T-helper 1 cell treated with Interleukin-12 subunit alpha and Interleukin-12 subunit beta and Interleukin-4 antibody, amounts not matched to agents 30 μg/mL and 1 μg/mL, for 36 hours (primary cell): ENCODE data around the gene TRMT61B.
A peak's percentile ranks its signal among the peaks of the same experiment; 100 is the strongest.

ENCODE experiments used
- H3K27ac Mint-ChIP-seq: one replicate; pipeline ENCODE4 v1.8.0; 2021; ENCODE audit warnings: mild to moderate bottlenecking, mixed read lengths
- H3K27me3 Mint-ChIP-seq: one replicate; pipeline ENCODE4 v1.8.0; 2021; ENCODE audit warnings: low read depth, mixed read lengths
- H3K36me3 Mint-ChIP-seq: one replicate; pipeline ENCODE4 v1.8.0; 2021; ENCODE audit warnings: low read depth, mixed read lengths
- H3K4me1 Mint-ChIP-seq: one replicate; pipeline ENCODE4 v1.8.0; 2021; ENCODE audit warnings: low read depth, mixed read lengths
- H3K4me3 Mint-ChIP-seq: one replicate; pipeline ENCODE4 v1.8.0; 2021; ENCODE audit warnings: mild to moderate bottlenecking, moderate library complexity, mixed read lengths
- H3K9me3 Mint-ChIP-seq: one replicate; pipeline ENCODE4 v1.8.0; 2021; ENCODE audit warnings: mixed read lengths

Gene TRMT61B

DNA sequence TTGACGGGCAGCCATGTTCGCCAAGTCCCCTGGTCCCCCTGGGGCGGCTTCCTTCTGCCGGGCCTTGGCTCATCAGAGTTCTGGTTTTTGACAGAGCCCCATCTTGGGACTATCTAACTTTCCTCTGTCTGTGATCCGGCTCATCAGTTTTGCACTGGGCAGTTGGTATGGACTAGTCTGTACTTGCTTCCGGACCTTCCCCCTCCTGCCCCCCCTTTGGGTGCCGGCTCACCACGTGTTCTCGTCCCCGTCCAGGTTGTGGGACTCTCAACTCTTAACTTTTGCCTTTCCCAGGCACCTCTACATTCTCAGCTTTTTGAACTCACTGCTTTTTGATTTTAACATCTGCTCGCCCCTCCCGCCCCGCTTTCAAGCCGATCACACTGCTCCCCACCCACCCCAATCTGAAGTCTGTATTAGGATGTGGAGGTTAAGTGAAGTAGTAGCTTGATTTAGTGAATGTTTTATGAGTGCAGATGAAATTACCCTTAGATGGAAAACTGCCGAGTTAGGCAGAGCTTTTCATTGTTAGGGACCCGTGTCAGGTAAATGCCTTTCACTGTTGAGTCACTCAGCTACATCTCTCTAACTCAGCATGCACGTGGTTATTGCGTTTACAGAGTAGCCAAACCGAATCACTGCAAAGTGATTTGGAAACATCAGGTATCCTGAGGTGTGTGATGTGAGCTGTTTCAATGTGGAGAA lies 25.2 kb upstream of the TRMT61B start:
- H3K4me1 Mint-ChIP-seq = peaks cover 32% of the 10 kb centered on the region

DNA sequence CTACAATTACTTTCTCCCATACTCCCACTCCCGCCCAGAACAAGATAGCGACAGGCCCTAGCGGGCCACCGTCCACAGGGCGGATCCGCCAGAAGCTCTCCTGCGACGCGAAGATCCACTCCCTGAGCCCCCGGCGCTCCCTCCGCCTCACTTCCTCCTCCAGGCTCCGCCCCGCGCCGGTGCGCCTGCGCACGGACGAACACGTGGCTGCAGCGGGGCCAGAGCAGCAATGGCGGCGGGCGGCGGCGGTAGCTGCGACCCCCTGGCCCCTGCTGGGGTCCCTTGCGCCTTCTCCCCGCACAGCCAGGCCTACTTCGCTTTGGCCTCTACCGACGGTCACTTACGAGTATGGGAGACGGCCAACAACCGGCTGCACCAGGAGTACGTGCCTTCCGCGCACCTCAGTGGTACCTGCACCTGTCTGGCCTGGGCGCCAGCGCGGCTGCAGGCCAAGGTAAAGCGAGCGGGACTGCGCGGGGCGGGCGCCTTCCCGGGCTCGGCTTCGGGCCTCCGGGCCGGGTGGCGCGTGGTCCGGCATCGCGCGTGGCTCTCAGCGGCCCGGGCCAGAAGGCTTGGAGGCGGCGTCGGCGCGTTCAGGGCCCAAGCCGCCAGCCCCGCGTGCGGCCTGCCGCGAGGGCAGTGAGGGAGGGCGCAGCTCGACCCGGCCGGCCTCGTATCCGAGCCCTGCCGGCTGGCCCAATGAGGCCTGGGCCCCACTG lies 24.5 kb upstream of the TRMT61B start, which contains the start of gene WDR43:
WDR43 (plus strand) TSS at position 198 of the 719 bp plus-strand sequence; CDS start at position 230, 32 bp downstream.
- peaks cover 3% of the 10 kb centered on the region for H3K36me3 Mint-ChIP-seq
- H3K27me3 Mint-ChIP-seq = no peaks in the 10 kb centered on the region
- peak within 1 kb of the TSS; percentile 91 for H3K27ac Mint-ChIP-seq
- no peaks in the 10 kb centered on the region for H3K9me3 Mint-ChIP-seq
- H3K4me1 Mint-ChIP-seq = peaks cover 32% of the 10 kb centered on the region
- H3K4me3 Mint-ChIP-seq = peak within 1 kb of the TSS; percentile 95

More for the DNA sequence above, 25.2 kb upstream of the TRMT61B start:
- Mint-ChIP-seq H3K4me3 (peak overlapping the region; percentile 95), H3K27ac (peak overlapping the region; percentile 91), H3K9me3 (no peaks in the 10 kb centered on the region), H3K36me3 (peaks cover 3% of the 10 kb centered on the region), H3K27me3 (no peaks in the 10 kb centered on the region)

DNA sequence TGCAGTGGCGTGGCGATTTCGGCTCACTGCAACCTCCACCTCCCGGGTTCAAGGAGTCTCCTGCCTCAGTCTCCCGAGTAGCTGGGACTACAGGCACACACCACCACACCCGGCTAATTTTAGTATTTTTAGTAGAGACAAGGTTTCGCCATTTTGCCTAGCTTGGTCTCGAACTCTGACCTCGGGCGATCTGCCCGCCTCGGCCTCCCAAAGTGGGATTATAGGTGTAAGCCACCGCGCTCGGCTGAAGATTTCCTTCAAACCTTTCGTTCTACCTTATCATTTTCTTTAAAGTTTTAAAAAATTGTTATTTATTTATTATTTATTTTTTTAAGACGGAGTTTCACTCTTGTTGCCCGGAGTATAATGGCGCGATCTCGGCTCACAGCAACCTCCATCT lies 23.4 kb upstream of the TRMT61B start:
- Mint-ChIP-seq H3K4me1 (peaks cover 25% of the 10 kb centered on the region), H3K4me3 (no peak overlapping the region), H3K36me3 (peaks cover 3% of the 10 kb centered on the region), H3K27ac (no peak overlapping the region), H3K9me3 (no peaks in the 10 kb centered on the region), H3K27me3 (peaks cover 5% of the 10 kb centered on the region)

DNA sequence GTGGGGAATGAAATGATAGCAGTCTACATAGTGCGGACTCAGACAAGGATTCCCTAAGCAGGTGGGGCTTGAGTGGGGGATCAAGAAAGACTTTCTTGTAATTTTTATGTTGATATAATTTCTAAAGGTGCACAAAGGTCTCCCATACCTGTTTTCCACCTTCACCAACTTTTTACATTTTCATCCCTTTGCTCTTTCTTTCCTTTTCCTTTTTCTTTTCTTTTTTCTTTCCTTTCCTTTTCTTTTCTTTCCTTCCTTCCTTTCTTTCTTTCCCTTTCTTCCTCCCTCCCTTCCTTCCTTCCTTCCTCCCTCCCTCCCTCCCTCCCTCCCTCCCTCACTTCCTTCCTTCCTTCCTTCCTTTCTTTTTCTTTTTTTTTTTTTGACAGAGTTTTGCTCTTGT lies 10.1 kb upstream of the TRMT61B start:
- no peaks in the 10 kb centered on the region for H3K9me3 Mint-ChIP-seq

DNA sequence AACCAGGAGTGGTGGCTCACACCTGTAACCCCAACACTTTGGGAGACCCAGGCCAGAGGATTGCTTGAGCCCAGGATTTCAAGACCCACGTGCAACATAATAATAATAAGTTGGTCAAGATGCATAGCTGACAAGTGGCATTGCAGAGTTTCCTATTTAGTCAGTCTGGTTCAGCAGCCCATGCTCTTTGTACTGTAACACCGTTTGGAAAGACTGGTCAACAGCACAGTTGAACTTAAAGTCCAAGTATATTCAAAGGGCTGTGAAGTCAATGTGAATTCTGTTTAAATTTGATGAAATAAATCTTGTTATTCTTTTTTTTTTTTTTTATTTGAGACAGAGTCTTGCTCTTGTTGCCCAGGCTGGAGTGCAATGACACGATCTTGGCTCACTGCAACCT lies 1.5 kb upstream of the TRMT61B start:
- peaks cover 27% of the 10 kb centered on the region for H3K4me1 Mint-ChIP-seq
- H3K27me3 Mint-ChIP-seq = peaks cover 19% of the 10 kb centered on the region
- H3K36me3 Mint-ChIP-seq = peaks cover 3% of the 10 kb centered on the region
- H3K27ac Mint-ChIP-seq = no peak overlapping the region
- H3K9me3 Mint-ChIP-seq = no peaks in the 10 kb centered on the region
- H3K4me3 Mint-ChIP-seq = no peak overlapping the region

More for the DNA sequence above, 10.1 kb upstream of the TRMT61B start:
- no peak overlapping the region for H3K27ac Mint-ChIP-seq
- H3K36me3 Mint-ChIP-seq = no peaks in the 10 kb centered on the region
- H3K4me3 Mint-ChIP-seq = no peak overlapping the region
- no peaks in the 10 kb centered on the region for H3K4me1 Mint-ChIP-seq
- peaks cover 35% of the 10 kb centered on the region for H3K27me3 Mint-ChIP-seq

DNA sequence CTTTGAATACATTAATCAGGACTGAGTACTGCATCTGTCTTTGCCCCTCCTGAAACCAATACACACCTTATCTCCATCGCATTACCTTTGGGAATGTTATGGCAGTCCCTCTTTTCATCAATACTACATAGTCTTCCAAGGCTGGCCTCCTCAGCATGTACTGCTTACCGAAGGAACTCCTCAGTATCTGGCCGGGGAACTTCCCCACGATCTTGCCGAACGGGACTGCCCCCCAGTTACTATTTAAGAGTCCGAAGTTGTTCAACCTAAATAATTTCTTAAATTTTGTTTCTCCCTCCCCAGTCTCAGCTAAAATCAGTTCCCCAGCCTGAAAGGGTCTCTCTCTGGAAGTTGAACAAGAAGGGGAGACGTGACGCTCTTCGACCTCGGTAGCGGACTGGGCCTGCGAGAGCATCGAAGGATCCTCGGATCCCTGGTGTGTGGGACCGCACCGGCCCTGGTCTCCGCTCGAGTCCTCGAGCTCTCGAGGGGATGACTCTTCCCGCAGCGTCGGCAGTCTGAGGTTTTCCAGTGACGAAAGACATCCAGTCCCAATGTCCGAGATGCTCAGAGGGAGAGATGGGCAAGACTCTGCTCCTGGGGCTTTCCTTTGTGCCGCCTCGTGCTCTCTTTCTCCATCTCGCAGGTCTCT lies 489 bp downstream of the TRMT61B start:
- peaks cover under 1% of the 10 kb centered on the region for H3K27me3 Mint-ChIP-seq
- peaks cover 32% of the 10 kb centered on the region for H3K4me1 Mint-ChIP-seq
- peak overlapping the region; percentile 97 for H3K27ac Mint-ChIP-seq
- no peaks in the 10 kb centered on the region for H3K9me3 Mint-ChIP-seq
- H3K36me3 Mint-ChIP-seq = peaks cover 3% of the 10 kb centered on the region
- H3K4me3 Mint-ChIP-seq = peak overlapping the region; percentile 97

DNA sequence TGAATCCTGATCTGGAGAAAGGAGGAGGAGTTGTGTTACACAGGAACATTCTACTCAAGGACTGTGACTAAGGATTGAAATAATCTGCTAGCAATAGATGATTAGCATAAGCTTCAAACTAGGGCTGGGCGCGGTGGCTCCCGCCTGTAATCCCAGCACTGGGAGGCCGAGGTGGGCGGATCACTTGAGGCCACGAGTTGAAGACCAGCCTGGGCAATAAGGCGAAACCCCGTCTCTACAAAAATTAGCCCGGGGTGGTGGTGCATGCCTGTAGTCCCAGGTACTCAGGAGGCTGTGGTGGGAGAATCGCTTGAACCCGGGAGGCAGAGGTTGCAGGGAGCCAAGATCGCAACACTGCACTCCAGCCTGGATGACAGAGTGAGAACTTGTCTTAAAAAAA lies 1.5 kb downstream of the TRMT61B start:
- Mint-ChIP-seq H3K36me3 (peaks cover 5% of the 10 kb centered on the region), H3K9me3 (no peaks in the 10 kb centered on the region)

DNA sequence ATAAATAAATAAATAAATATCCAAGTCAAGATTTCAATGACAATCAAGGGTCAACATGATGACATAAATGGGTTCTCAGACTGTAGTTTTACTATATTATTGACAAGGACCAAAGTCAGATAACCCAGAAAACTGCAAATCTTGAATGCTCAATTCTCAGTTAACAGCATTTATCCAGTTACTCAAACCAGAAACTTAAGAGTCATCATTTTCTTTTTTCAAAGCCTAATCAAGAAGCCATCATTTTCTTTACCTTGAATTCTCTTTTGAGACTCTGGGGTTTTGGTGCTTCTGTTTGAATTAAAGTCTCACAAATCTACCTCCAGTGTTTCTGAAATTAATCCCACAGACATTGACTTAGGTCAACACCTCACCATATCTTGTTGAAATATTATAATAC lies 14.1 kb downstream of the TRMT61B start:
- Mint-ChIP-seq H3K4me1 (no peaks in the 10 kb centered on the region), H3K9me3 (no peaks in the 10 kb centered on the region), H3K27ac (no peak overlapping the region), H3K27me3 (no peaks in the 10 kb centered on the region), H3K36me3 (peaks cover 11% of the 10 kb centered on the region), H3K4me3 (no peak overlapping the region)

More for the DNA sequence above, 1.5 kb downstream of the TRMT61B start:
- peak overlapping the region; percentile 59 for H3K4me3 Mint-ChIP-seq
- no peaks in the 10 kb centered on the region for H3K27me3 Mint-ChIP-seq
- peak overlapping the region; percentile 5 for H3K27ac Mint-ChIP-seq
- H3K4me1 Mint-ChIP-seq = peaks cover 39% of the 10 kb centered on the region

DNA sequence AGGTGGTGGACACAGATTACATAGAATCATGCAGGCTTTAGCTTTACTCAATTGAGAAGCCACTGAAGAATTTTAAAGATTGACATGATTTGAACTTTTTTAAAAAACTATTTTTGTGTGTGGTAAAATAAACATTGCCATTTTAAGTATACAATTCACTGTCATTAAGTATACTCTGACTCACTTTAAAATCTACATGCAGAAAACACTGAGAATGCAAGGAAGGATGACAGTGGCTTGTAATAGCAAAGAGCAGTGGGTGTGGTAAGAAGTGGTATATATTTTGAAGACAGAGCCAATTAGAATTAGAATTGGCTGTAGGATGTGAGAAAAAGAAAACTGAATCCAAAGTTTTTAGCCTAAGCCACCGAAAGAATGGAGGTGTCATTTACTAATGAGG lies 14.9 kb downstream of the TRMT61B start:
- H3K9me3 Mint-ChIP-seq = no peaks in the 10 kb centered on the region
- H3K36me3 Mint-ChIP-seq = peaks cover 5% of the 10 kb centered on the region
- H3K4me3 Mint-ChIP-seq = no peak overlapping the region
- H3K27ac Mint-ChIP-seq = no peak overlapping the region
- no peaks in the 10 kb centered on the region for H3K27me3 Mint-ChIP-seq
- no peaks in the 10 kb centered on the region for H3K4me1 Mint-ChIP-seq

DNA sequence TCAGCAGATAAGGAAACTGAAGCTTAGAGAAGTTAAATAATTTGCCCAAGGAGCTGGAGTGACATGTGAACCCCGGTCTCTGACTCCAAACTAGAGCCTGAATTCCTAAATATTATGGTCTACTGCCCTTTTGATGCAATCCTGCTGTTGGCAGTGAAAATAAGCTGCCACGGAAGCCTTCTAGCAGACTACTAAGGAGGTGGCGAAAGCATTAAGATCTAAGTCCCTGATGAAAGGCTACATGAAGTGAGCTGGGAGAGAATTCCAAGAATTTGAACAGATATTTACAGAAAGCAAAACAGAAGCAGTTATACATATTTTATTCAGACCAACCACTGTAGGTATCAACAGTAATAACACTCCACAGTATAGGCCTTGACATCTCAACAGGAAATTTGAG lies 28.1 kb downstream of the TRMT61B start:
- Mint-ChIP-seq H3K36me3 (no peaks in the 10 kb centered on the region), H3K4me3 (no peak overlapping the region), H3K27ac (no peak overlapping the region), H3K4me1 (no peaks in the 10 kb centered on the region), H3K9me3 (no peaks in the 10 kb centered on the region), H3K27me3 (no peaks in the 10 kb centered on the region)

DNA sequence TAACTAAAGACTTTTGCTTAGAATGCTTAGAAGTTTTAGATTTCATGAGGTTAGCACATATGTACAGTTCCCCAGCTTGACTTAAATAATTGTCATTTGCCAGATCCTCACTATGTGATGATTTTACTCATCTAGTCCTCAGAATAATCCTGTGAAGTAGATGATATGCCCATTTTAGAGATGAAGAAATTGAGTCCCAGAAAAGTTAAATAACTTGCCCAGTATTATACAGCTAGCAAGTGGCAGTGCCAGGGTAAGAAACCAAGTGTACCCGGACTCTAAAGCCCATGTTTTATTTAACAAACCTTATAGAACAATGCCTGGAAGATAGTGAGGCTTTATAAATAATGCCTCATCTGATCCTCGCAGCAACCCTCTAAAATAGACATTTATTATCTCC lies 31.1 kb downstream of the TRMT61B start:
- H3K9me3 Mint-ChIP-seq = no peaks in the 10 kb centered on the region
- H3K27ac Mint-ChIP-seq = no peak overlapping the region
- H3K4me1 Mint-ChIP-seq = no peaks in the 10 kb centered on the region
- H3K36me3 Mint-ChIP-seq = no peaks in the 10 kb centered on the region
- H3K4me3 Mint-ChIP-seq = no peak overlapping the region
- no peaks in the 10 kb centered on the region for H3K27me3 Mint-ChIP-seq

DNA sequence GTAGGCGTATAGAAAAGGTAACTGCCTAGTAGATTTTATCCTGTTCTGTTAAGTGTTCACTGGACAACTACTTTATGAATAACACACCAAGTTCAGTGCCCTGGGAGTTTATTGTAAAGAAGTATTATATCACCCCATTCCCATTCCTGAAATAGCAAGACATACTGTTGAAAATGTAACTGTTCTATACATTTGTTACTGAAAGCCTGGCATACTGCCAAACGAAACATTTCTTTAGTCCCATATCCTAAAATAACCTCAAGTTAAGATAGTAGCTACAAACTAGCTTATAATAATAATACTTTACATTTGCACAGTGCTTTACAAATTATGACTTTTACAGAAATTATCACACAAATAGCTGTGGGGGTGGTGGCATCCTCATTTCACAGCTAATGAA lies 34.3 kb downstream of the TRMT61B start:
- Mint-ChIP-seq H3K27me3 (no peaks in the 10 kb centered on the region), H3K27ac (no peak overlapping the region), H3K4me3 (no peak overlapping the region), H3K9me3 (no peaks in the 10 kb centered on the region), H3K36me3 (no peaks in the 10 kb centered on the region), H3K4me1 (no peaks in the 10 kb centered on the region)

DNA sequence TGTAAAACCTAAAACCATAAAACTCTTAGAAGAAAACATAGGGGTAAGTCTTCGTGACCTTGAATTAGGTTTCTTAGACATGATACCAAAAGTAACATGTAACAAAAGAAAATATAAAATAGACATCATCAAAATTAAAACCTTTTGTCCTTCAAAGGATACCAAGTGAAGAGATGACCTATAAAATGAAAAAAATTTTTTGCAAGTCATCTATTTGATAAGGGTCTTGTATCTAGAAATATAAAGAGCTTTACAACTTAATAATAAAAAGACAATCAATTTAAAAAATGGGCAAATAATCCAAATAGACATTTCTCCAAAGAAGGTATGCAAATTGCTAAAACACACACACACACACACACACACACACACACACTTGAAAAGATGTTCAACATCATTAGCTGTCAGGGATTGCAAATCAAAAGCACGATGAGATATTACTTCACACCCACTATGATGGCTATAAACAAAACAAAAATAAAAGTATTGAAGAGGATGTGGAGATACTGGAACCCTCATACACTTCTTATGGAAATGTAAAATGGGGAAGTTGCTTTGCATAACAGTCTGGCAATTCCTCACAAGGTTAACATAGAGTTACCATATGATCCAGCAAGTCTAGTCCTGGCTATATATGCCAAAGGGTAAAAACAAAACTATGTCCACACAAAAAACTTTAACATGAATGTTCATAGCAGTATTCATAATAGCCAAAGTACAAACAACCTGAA lies 36.2 kb downstream of the TRMT61B start:
- Mint-ChIP-seq H3K36me3 (no peaks in the 10 kb centered on the region), H3K4me3 (no peak overlapping the region), H3K4me1 (no peaks in the 10 kb centered on the region), H3K27me3 (no peaks in the 10 kb centered on the region), H3K27ac (no peak overlapping the region), H3K9me3 (no peaks in the 10 kb centered on the region)

DNA sequence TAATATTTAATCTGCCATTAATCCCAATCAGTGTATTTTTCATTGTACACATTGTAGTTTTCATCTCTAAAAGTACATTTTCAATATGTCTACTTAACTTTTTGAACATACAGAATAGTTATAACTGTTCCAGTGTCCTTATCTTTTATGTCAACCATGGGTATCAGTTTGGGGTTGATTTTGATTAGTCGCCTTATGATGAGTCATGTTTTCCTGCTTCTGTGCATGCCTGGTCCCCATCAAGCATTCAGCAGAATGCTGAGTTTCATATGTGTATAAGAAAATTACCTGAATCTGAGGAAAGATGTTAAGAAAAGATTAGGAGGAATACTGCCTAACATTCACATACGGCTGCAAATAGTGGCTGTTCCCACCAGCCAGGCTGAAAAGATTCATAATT lies 41.7 kb downstream of the TRMT61B start:
- H3K27me3 Mint-ChIP-seq = no peaks in the 10 kb centered on the region
- H3K9me3 Mint-ChIP-seq = no peaks in the 10 kb centered on the region
- H3K36me3 Mint-ChIP-seq = no peaks in the 10 kb centered on the region
- no peak overlapping the region for H3K27ac Mint-ChIP-seq
- no peak overlapping the region for H3K4me3 Mint-ChIP-seq
- no peaks in the 10 kb centered on the region for H3K4me1 Mint-ChIP-seq
